GM12878 (cell line): ENCODE measurements around the gene PRKN. TPM values are rescaled to one million over a fixed set of nuclear protein-coding genes. Genes with fewer than 3 reads are reported as not detected.

Experiments used
- ATAC-seq: fragments of 200-7000 bp; cut with Tn5 transposase; 3 replicates; pipeline ENCODE4 v1.9.1; 2020; ENCODE audit warnings: mild to moderate bottlenecking, moderate library complexity
- BruUV-seq: library from RNA; stranded (reverse); fragments of 400-500 nt; replicated peaks from 2 replicates; lab custom pipeline; 2021; lab: Mats Ljungman, UMichigan
- CTCF ChIA-PET: fragments of 300-600 bp; sonication (Branson Sonifier 250); formaldehyde crosslinking; extraction: SDS; loops from one replicate; lab custom pipeline; 2021; ENCODE audit warnings: inconsistent platforms; lab: Yijun Ruan, JAX
- POLR2A ChIA-PET: fragments of 350-600 bp; formaldehyde crosslinking; extraction: SDS; loops from one replicate; lab custom pipeline; 2021; ENCODE audit warnings: inconsistent platforms; lab: Charles Lee
- RAD21 ChIA-PET: fragments of 300-600 bp; sonication (Branson Sonifier 250); formaldehyde crosslinking; loops from one replicate; lab custom pipeline; 2023; ENCODE audit warnings: antibody characterized with exemption; ENCODE audit not compliant: unreplicated experiment; lab: Charles Lee
- SMC1A ChIA-PET: fragments of 300-600 bp; sonication (Branson Sonifier 250); formaldehyde crosslinking; loops from one replicate; lab custom pipeline; 2023; ENCODE audit not compliant: unreplicated experiment, uncharacterized antibody; lab: Charles Lee
- DNase-seq: peaks from one replicate; pipeline ENCODE4 v3.0.0-alpha.2; 2011; ENCODE audit warnings: low read depth, low spot score
- FAIRE-seq: peaks from 3 replicates; lab custom pipeline; 2011; peaks lifted over from hg19 to GRCh38; lab: Jason Lieb, UNC
- H2AFZ ChIP-seq: 2 replicates; pipeline ENCODE4 v1.6.0; 2011; ENCODE audit warnings: low read depth, low read length, control low read depth; ENCODE audit not compliant: control insufficient read depth
- H3K27ac ChIP-seq: 2 replicates; pipeline ENCODE4 v1.5.1; 2011; ENCODE audit warnings: control low read depth; ENCODE audit not compliant: control insufficient read depth, insufficient read depth
- H3K27me3 ChIP-seq, 2 experiments: replicated peaks in 1 of 2; 2 replicates each; pipeline versions ENCODE4 v1.6.0 to v1.6.1; 2011; ENCODE audit warnings: low read length in 1 of 2; ENCODE audit not compliant: control insufficient read depth in 2 of 2, insufficient read depth in 2 of 2
- H3K36me3 ChIP-seq, 2 experiments: 2 replicates each; pipeline ENCODE4 v1.5.1; 2011; ENCODE audit warnings: low read length in 1 of 2; ENCODE audit not compliant: control insufficient read depth in 2 of 2, insufficient read depth in 2 of 2
- H3K4me1 ChIP-seq: 2 replicates; pipeline ENCODE4 v1.6.1; 2011; ENCODE audit warnings: mild to moderate bottlenecking, low read length, moderate library complexity, mixed read lengths; ENCODE audit not compliant: control insufficient read depth, insufficient read depth
- H3K4me2 ChIP-seq: 2 replicates; pipeline ENCODE4 v1.6.0; 2011; ENCODE audit warnings: control low read depth; ENCODE audit not compliant: control insufficient read depth, insufficient read depth
- H3K4me3 ChIP-seq: fragments of 200-600 bp; sonication (generic); 2 replicates; pipeline ENCODE4 v1.5.1; 2016
- H3K79me2 ChIP-seq: 2 replicates; pipeline ENCODE4 v1.6.0; 2011; ENCODE audit warnings: low read length; ENCODE audit not compliant: control insufficient read depth, insufficient read depth
- H3K9ac ChIP-seq: 2 replicates; pipeline ENCODE4 v1.8.0; 2011; ENCODE audit warnings: low read length, control low read depth, mixed read lengths; ENCODE audit not compliant: control insufficient read depth, insufficient read depth
- H3K9me3 ChIP-seq: replicated peaks from 3 replicates; pipeline ENCODE4 v1.5.1; 2011; ENCODE audit warnings: mild to moderate bottlenecking, low read length; ENCODE audit not compliant: control insufficient read depth, insufficient read depth
- H4K20me1 ChIP-seq: 2 replicates; pipeline ENCODE4 v1.6.0; 2011; ENCODE audit not compliant: control insufficient read depth, insufficient read depth
- BMI1 ChIP-seq: fragments of 450-650 bp; IDR thresholded peaks from 2 replicates; pipeline ENCODE4 v1.6.1; 2016; ENCODE audit warnings: mild to moderate bottlenecking, moderate library complexity, borderline replicate concordance
- ELK1 ChIP-seq: IDR thresholded peaks from 2 replicates; pipeline ENCODE4 v1.6.1; 2012; ENCODE audit warnings: low read depth, low read length, improper control_type of control experiment
- GATAD2B ChIP-seq: fragments of 450-650 bp; conservative IDR thresholded peaks from 2 replicates; pipeline ENCODE4 v1.6.1; 2017; ENCODE audit warnings: low read depth, mild to moderate bottlenecking, moderate library complexity
- HDGF ChIP-seq: fragments of 450-650 bp; IDR thresholded peaks from 2 replicates; pipeline ENCODE4 v1.6.1; 2016; ENCODE audit warnings: antibody characterized with exemption
- KAT2A ChIP-seq: conservative IDR thresholded peaks from 2 replicates; pipeline ENCODE4 v1.6.1; 2011; ENCODE audit warnings: low read depth, low read length; ENCODE audit not compliant: control insufficient read depth
- NKRF ChIP-seq: fragments of 450-650 bp; conservative IDR thresholded peaks from 2 replicates; pipeline ENCODE4 v1.6.1; 2017; ENCODE audit warnings: mild to moderate bottlenecking, moderate library complexity
- NR2C1 ChIP-seq: fragments of 450-650 bp; IDR thresholded peaks from 2 replicates; pipeline ENCODE4 v1.6.1; 2017; ENCODE audit warnings: antibody characterized with exemption, mild to moderate bottlenecking, moderate library complexity
- NR2F1 ChIP-seq: fragments of 450-650 bp; conservative IDR thresholded peaks from 2 replicates; pipeline ENCODE4 v1.6.1; 2017; ENCODE audit warnings: mild to moderate bottlenecking
- RUNX3 ChIP-seq: IDR thresholded peaks from 2 replicates; pipeline ENCODE4 v1.6.1; 2012; ENCODE audit warnings: low read length, inconsistent platforms
- SKIL ChIP-seq: fragments of 450-650 bp; IDR thresholded peaks from 2 replicates; pipeline ENCODE4 v1.6.1; 2017; ENCODE audit warnings: mild to moderate bottlenecking, low read depth, inconsistent platforms; ENCODE audit not compliant: poor library complexity, severe bottlenecking
- SMARCA5 ChIP-seq: fragments of 450-650 bp; IDR thresholded peaks from 2 replicates; pipeline ENCODE4 v1.6.1; 2017; ENCODE audit warnings: mild to moderate bottlenecking
- ZBTB40 ChIP-seq: fragments of 450-650 bp; IDR thresholded peaks from 2 replicates; pipeline ENCODE4 v1.6.1; 2016; ENCODE audit warnings: mild to moderate bottlenecking, moderate library complexity, borderline replicate concordance
- WGBS: methylation state at CpG from one replicate; pipeline ENCODE4 v1.1.6; 2016; ENCODE audit warnings: low lambda C conversion rate; ENCODE audit not compliant: insufficient replicate concordance, insufficient coverage; ENCODE audit errors: missing lambda C conversion rate; 5-methylcytosine and 5-hydroxymethylcytosine counted together
- in situ Hi-C: fragments of 300-500 bp; cut with MboI; formaldehyde crosslinking; loops from 9 replicates; pipeline ENCODE4 v1.14.3; 2018; ENCODE audit warnings: mixed read lengths
- intact Hi-C: fragments of 100-400 bp; cut with micrococcal nuclease; formaldehyde crosslinking; loops from one replicate; pipeline ENCODE4 v1.14.2; 2022; ENCODE audit not compliant: unreplicated experiment
- polyA plus RNA-seq, 11 experiments: library from polyadenylated mRNA; depleted of rRNA in 4 of 11; unstranded in 6 of 11; stranded (reverse) in 5 of 11; fragments of >200 nt; fragmentation: Nextera tagmentation in 4 of 11; fragmentation: Illumina TruSeq in 1 of 11; extraction: Ambion mirVana in 4 of 11; extraction: Trizol in 1 of 11; gene quantifications; 1 replicate in 1 of 11; 2 replicates in 10 of 11; pipeline versions ENCODE4 v1.2.1 to v1.2.3, GENCODE V29; 2011 to 2016; ENCODE audit warnings: inconsistent platforms in 2 of 11, missing spikeins in 2 of 11, low read depth in 1 of 11
- total RNA-seq, 4 experiments: library from RNA; depleted of rRNA in 3 of 4; stranded (reverse); fragments of >200 nt in 3 of 4; fragmentation: Illumina TruSeq in 1 of 4; extraction: Trizol in 1 of 4; gene quantifications; 2 replicates each; pipeline versions ENCODE4 v1.2.1 to v1.2.3, GENCODE V29; 2013 to 2021

Gene PRKN
- total and polyA plus RNA-seq, 10 of the 15 experiments (the other 5 are each of a cell fraction or from before 2014, with no cell fraction given) = 0.06 to 0.09 TPM; not detected in 8

- FAIRE-seq (no peak), DNase-seq (no peak), ATAC-seq (no peak)
- Histone ChIP-seq H4K20me1 (no peaks in the 10 kb centered on the region), H3K79me2 (no peaks in the 10 kb centered on the region), H3K27me3 (no peaks in the 10 kb centered on the region), H3K9ac (no peak overlapping the region), H3K4me3 (no peak overlapping the region), H3K9me3 (no peaks in the 10 kb centered on the region), H3K4me1 (no peaks in the 10 kb centered on the region), H2AFZ (no peak overlapping the region), H3K36me3 (no peaks in the 10 kb centered on the region), H3K4me2 (no peak overlapping the region), H3K27ac (no peak overlapping the region)
- RAD21 ChIA-PET = no interaction called here
- intact Hi-C loops = no loop called here
- no TSS peak for BruUV-seq
- in situ Hi-C loops = no loop called here
- SMC1A ChIA-PET = no interaction called here
- 31% methylated on average over 6 of the region's 6 CpGs for whole genome bisulfite sequencing
- TF ChIP-seq GATAD2B = no peak
- TF ChIP-seq NR2F1 = no peak
- TF ChIP-seq KAT2A = no peak
- no peak for TF ChIP-seq SKIL
- TF ChIP-seq HDGF = no peak
- TF ChIP-seq NR2C1 = no peak
- no peak for TF ChIP-seq NKRF
- TF ChIP-seq ELK1 = no peak
- TF ChIP-seq RUNX3 = no peak
- no peak for TF ChIP-seq BMI1
- no peak for TF ChIP-seq SMARCA5
- no peak for TF ChIP-seq ZBTB40
- POLR2A ChIA-PET = no interaction called here
- CTCF ChIA-PET = no interaction called here
These were observed 809.4 kb downstream of the PRKN start for GRCh38 chr6:161918109-161918531.
